ENCODE data around the gene PGAM1. TPM values are rescaled to one million over a fixed set of nuclear protein-coding genes. Genes with fewer than 3 reads are reported as not detected.
"Not testable (repeated sequence)": the region's sequence is repeated elsewhere in the genome, so short reads cannot be mapped to it uniquely, and the experiment has no call there.

The PGAM1 gene
- total RNA-seq, 1 donor from 2014 or later, result 979 TPM

DNA sequence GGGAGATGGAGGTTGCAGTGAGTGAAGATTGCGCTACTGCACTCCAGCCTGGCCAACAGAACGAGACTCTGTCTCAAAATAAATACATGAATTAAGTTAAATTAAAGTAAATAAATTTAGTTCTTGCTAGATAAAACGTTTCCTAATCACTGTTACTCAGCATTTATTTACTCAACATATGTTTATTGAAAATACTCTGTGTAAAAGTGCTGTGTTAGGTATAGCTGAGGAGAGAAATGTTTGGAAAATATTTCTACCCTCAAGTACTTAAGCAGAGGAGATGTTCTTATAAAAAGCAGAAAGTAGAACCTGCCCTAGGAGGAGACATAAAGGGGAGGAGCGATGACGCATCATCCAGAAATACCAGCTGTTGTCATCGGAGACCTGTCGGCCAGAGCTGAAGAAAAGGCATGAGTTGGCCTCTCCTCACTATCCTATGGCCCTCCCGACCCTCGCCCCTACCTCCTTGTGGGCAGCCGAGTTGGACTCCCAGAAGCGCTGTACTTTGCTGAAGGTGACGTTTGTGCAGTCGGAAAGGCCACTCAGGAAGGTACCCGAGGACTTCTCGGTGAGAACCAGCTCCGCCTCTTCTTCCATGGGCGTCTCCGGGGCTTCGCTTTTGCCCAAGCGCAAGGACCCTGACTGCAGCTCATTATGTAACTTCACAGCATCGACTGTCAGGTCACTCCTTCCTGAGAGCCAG, 26.0 kb upstream of the PGAM1 start:
- Mint-ChIP-seq H3K4me1 (ENCODE audit: low read depth) (peaks cover 17% of the 10 kb centered on the region), H3K9me3 (no peaks in the 10 kb centered on the region), H3K27me3 (ENCODE audit: insufficient read depth) (no peaks in the 10 kb centered on the region), H3K36me3 (ENCODE audit: low read depth) (peaks cover 16% of the 10 kb centered on the region), H3K4me3 (peak overlapping the region; percentile 97), H3K27ac (peak overlapping the region; percentile 87)
- no peak for DNase-seq (ENCODE audit: low spot score)
- intact Hi-C loops (cut with micrococcal nuclease), result loop anchor here (1.0 to 5.0 kb wide), 4 partner anchors 15 to 241 kb away; partner anchors contain the start of gene PI4K2A

DNA sequence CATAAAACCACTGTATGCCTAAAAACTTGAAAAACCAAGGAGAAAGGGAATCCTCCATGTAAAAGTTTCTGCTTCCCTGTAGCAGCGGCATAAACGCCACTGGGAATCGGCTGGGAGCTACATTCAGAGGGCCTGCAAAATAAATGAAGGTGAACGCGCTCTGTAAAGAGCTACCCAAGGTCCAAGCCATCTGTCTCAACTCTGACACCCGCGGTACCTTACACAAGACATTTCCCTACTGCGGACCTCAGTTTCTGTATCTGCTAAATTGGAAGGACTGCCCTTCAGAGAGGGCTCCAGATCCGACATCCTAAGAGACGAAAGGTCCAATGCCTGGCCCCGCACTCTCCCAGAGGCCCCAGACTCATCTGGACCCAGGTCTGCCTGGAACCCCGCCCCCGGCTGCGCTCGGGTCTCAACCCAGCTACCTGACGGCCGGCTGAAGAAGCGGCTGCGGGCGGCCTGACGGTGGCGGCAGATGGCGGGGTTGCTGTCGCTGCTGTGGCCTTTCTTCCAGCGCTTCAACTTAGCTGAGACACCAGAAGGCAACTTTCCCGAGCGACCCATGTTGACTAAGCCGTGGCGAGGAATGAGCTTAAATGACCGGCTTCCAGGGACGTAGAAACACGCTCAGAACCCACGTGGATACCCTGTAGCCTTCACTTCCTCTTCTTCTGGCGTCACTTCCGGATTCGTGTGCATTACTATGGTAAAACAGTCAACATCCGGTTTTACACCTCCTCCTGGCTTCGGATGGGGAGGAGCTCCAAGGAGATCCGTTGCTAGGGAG, 25.1 kb upstream of the PGAM1 start, which contains the start of gene RRP12:
Gene RRP12 (minus strand): TSS at position 676 of the 790 bp plus-strand sequence. CDS start 109 bp downstream, at position 567.
- Mint-ChIP-seq H3K36me3 (ENCODE audit: low read depth) (peaks cover 14% of the 10 kb centered on the region), H3K9me3 (no peaks in the 10 kb centered on the region), H3K27ac (peak within 1 kb of the TSS; percentile 87), H3K27me3 (ENCODE audit: insufficient read depth) (no peaks in the 10 kb centered on the region), H3K4me3 (peak within 1 kb of the TSS; percentile 97), H3K4me1 (ENCODE audit: low read depth) (peaks cover 17% of the 10 kb centered on the region)
- peak; percentile 89 for DNase-seq (ENCODE audit: low spot score)
- intact Hi-C loops (cut with micrococcal nuclease), result loop anchor here (1.0 to 5.0 kb wide), 9 partner anchors 14 to 240 kb away; partner anchors contain the start of genes ARHGAP19, EXOSC1, FRAT1 and MMS19

DNA sequence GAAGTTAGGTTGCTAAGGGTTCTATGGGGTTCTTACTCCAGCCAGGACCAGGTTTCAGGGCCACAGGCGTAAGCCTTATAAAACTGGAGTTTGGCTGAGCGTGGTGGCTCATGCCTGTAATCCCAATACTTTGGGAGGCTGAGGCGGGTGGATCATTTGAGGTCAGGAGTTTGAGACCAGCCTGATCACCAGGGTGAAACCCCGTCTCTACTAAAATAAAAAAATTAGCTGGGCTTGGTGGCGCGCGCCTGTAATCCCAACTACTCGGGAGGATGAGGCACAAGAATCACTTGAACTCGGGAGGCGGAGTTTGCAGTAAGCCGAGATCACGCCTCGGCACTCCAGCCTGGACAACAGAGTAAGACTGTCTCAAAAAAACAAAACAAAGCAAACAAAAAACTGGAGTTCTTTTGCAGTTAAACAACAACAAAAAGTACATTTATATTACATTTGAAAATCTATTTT, 24.5 kb upstream of the PGAM1 start:
- no peaks in the 10 kb centered on the region for H3K9me3 Mint-ChIP-seq
- H3K4me3 Mint-ChIP-seq, result peak overlapping the region; percentile 97
- no peaks in the 10 kb centered on the region for H3K27me3 Mint-ChIP-seq (ENCODE audit: insufficient read depth)
- H3K4me1 Mint-ChIP-seq (ENCODE audit: low read depth), result peaks cover 17% of the 10 kb centered on the region
- H3K36me3 Mint-ChIP-seq (ENCODE audit: low read depth), result peaks cover 9% of the 10 kb centered on the region
- peak overlapping the region; percentile 87 for H3K27ac Mint-ChIP-seq
- intact Hi-C loops (cut with micrococcal nuclease), result loop anchor here (1.0 to 5.0 kb wide), 8 partner anchors 13 to 239 kb away; partner anchors contain the start of genes ARHGAP19, EXOSC1, FRAT1 and MMS19
- DNase-seq (ENCODE audit: low spot score), result no peak

DNA sequence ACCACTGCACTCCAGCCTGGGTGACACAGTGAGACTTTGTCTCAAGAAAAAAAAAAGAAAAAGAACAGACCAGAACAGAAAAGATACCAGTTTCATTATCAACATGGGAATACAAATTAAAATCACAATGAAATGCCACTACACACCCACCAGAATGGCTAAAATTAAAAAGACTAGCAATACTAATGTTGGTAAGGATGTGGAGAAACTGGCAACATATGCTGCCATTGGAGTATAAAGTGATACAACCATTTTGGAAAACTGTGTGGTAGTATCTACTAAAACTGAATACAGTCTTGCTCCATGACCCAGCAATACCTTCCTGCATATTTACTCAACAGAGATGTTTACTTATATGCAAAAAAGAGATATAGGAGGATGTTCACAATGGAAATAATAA, 21.9 kb upstream of the PGAM1 start:
- Mint-ChIP-seq H3K27me3 (ENCODE audit: insufficient read depth) (no peaks in the 10 kb centered on the region), H3K36me3 (ENCODE audit: low read depth) (peaks cover 4% of the 10 kb centered on the region), H3K4me3 (no peak overlapping the region), H3K27ac (no peak overlapping the region), H3K4me1 (ENCODE audit: low read depth) (peaks cover 27% of the 10 kb centered on the region), H3K9me3 (no peaks in the 10 kb centered on the region)
- DNase-seq (ENCODE audit: low spot score), result no peak
- intact Hi-C loops (cut with micrococcal nuclease), result loop anchor here (5.0 kb wide), 1 partner anchor 127 kb away; no protein-coding TSS in a partner anchor

DNA sequence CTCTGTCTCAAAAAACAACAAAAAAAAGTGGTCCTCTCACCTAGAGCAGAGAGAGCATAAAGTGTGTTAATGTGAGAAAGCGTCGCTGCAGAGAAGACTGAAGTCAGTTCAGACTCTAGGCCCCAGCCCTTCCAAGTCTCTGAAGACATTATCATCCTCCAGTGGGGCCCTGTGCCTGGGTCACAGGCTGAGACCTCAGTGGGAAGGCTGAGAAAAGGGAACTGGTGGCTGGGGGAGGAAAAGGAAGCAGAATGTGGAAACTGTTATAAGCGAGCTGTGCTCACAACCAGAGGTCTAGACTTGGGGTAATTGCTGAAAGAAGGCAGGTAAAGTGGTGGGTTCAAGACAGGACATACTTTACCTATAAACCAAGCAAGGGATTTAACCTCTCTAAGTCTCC, 19.9 kb upstream of the PGAM1 start:
- H3K4me1 Mint-ChIP-seq (ENCODE audit: low read depth), result peaks cover 16% of the 10 kb centered on the region
- intact Hi-C loops (cut with micrococcal nuclease), result loop anchor here (5.0 kb wide), 1 partner anchor 56 kb away; no protein-coding TSS in a partner anchor
- H3K36me3 Mint-ChIP-seq (ENCODE audit: low read depth), result no peaks in the 10 kb centered on the region
- no peak overlapping the region for H3K27ac Mint-ChIP-seq
- no peak overlapping the region for H3K4me3 Mint-ChIP-seq
- DNase-seq (ENCODE audit: low spot score), result no peak
- no peaks in the 10 kb centered on the region for H3K9me3 Mint-ChIP-seq
- no peaks in the 10 kb centered on the region for H3K27me3 Mint-ChIP-seq (ENCODE audit: insufficient read depth)

DNA sequence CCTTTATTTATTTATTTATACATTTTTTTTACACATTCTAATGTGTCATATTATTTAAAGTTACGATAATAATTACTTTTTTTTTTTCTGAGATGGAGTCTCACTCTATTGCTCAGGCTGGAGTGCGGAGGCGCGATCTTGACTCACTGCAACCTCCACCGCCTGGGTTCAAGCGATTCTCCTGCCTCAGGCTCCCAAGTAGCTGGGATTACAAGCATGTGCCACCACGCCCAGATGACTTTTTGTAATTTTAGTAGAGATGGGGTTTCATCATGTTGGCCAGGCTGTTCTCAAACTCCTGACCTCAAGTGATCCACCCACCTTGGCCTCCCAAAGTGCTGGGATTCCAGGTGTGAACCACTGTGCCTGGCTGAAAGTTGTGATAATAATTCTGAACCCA, 19.5 kb upstream of the PGAM1 start:
- H3K4me3 Mint-ChIP-seq; H3K27me3 Mint-ChIP-seq (ENCODE audit: insufficient read depth); H3K36me3 Mint-ChIP-seq (ENCODE audit: low read depth); H3K9me3 Mint-ChIP-seq; DNase-seq (ENCODE audit: low spot score): not testable (repeated sequence)
- intact Hi-C loops (cut with micrococcal nuclease), result loop anchor here (5.0 kb wide), 1 partner anchor 56 kb away; no protein-coding TSS in a partner anchor
- peaks cover 12% of the 10 kb centered on the region for H3K4me1 Mint-ChIP-seq (ENCODE audit: low read depth)
- peak overlapping the region; percentile 12 for H3K27ac Mint-ChIP-seq

DNA sequence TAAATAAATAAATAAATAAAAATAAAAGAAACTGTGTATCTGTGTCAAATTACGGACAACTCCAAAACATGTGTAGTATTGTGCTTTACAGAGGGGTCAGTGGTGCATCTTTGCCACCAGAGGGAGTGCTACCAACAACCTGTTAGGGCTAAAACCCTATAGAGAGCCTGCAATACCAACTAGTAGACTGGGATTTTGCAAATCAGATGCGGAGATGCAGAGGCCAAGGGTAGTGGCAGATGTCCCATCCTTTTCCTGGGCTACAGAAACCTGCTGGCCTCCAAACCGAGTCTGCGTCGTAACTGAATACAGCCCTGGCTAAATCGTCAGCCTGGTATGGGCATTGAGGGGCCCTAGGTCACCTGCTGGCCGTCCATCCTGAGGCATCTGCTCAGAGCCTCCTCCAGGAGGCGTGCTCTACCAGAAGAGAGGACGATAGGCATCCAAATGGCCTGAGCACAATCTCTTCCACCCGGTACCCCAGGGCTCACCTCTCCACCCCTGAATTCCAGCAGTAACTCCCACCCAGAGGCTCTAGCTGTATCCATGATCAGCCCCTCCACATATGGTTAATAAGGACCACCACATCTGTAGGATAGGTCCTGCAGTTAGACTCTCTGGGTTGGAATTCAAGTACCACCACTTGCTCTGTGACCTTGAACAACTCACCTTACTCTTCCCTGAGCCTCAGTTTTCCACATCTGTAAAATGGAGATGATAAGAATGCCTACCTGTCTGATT, 18.6 kb upstream of the PGAM1 start:
- Mint-ChIP-seq H3K27ac (peak overlapping the region; percentile 46), H3K27me3 (ENCODE audit: insufficient read depth) (no peaks in the 10 kb centered on the region), H3K36me3 (ENCODE audit: low read depth) (no peaks in the 10 kb centered on the region), H3K4me3 (peak overlapping the region; percentile 57), H3K9me3 (no peaks in the 10 kb centered on the region), H3K4me1 (ENCODE audit: low read depth) (peaks cover 11% of the 10 kb centered on the region)
- peak; percentile 55 for DNase-seq (ENCODE audit: low spot score)
- intact Hi-C loops (cut with micrococcal nuclease), result loop anchor here (1.0 to 5.0 kb wide), 5 partner anchors 21 to 146 kb away; partner anchors contain the start of genes MMS19 and UBTD1

DNA sequence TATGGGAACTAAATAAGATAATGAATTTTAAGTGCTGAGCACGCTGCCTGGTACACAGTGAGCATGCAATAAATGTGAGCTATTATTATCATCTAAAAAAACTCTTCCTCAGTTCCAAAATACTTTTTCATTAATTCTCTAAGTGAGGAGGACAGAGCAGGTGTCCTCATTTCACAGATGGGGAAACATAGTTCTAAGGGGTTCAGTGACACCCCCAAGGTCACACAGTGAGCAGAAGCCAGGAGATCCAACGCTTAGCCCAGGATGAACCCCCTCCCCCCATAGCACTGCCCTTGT, 18.1 kb upstream of the PGAM1 start:
- H3K9me3 Mint-ChIP-seq, result no peaks in the 10 kb centered on the region
- H3K27me3 Mint-ChIP-seq (ENCODE audit: insufficient read depth), result no peaks in the 10 kb centered on the region
- peak overlapping the region; percentile 46 for H3K27ac Mint-ChIP-seq
- no peak for DNase-seq (ENCODE audit: low spot score)
- no peaks in the 10 kb centered on the region for H3K36me3 Mint-ChIP-seq (ENCODE audit: low read depth)
- no peak overlapping the region for H3K4me3 Mint-ChIP-seq
- intact Hi-C loops (cut with micrococcal nuclease), result loop anchor here (1.0 to 5.0 kb wide), 5 partner anchors 20 to 145 kb away; partner anchors contain the start of genes MMS19 and UBTD1
- H3K4me1 Mint-ChIP-seq (ENCODE audit: low read depth), result peaks cover 16% of the 10 kb centered on the region

DNA sequence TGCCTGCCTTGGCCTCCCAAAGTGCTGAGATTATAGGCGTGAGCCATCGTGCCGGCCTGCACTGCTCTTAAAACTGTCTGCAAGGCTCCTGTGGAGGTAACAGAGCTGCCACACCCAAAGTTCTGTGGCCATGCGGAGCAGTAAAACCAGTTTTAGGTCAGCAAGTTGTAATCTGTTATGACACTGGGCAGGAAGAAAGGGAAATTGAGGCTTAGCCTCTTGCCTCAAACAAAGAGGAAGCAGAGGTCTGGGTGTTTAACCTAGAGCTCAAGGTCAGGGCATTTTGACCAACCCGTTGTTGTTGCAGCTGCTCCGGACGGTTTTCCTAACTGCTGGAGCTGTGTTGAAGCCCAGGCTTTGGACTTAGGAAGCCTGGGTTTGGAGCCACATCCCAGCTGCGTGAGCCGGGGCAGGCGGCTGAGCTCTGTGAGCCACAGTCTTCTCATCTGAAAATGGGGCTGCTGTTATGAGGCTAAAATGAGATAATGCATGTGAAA, 17.4 kb upstream of the PGAM1 start:
- intact Hi-C loops (cut with micrococcal nuclease), result loop anchor here (5.0 kb wide), 1 partner anchor 54 kb away; no protein-coding TSS in a partner anchor
- no peak overlapping the region for H3K27ac Mint-ChIP-seq
- no peaks in the 10 kb centered on the region for H3K9me3 Mint-ChIP-seq

DNA sequence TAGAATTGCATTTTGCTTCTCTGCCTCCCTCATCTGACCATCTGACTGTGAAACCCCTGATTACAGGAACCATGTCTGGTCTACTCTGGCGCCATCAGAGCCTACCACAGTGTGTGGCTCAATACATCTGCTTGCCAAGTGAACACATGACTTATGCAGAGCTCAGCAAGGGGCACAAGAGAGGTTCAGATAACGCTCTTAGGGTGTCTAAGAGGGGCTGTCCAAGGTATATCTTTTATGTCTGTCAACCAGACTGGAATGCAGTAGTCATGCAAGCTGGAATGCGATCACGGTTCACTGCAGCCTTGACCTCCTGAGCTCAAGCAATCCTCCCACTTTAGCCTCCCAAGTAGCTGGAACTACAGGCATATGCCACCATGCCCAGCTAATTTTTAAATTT, 14.6 kb upstream of the PGAM1 start:
- Mint-ChIP-seq H3K4me3 (no peak overlapping the region), H3K4me1 (ENCODE audit: low read depth) (peaks cover 50% of the 10 kb centered on the region), H3K9me3 (no peaks in the 10 kb centered on the region), H3K27me3 (ENCODE audit: insufficient read depth) (no peaks in the 10 kb centered on the region), H3K36me3 (ENCODE audit: low read depth) (peaks cover 3% of the 10 kb centered on the region), H3K27ac (no peak overlapping the region)
- intact Hi-C loops (cut with micrococcal nuclease), result loop anchor here (5.0 kb wide), 3 partner anchors 326 to 824 kb away; partner anchors contain the start of genes LCOR, TM9SF3 and ZFYVE27
- no peak for DNase-seq (ENCODE audit: low spot score)

More for the DNA sequence above, 17.4 kb upstream of the PGAM1 start:
- H3K4me3 Mint-ChIP-seq, result no peak overlapping the region
- H3K27me3 Mint-ChIP-seq (ENCODE audit: insufficient read depth), result no peaks in the 10 kb centered on the region
- H3K4me1 Mint-ChIP-seq (ENCODE audit: low read depth), result peaks cover 22% of the 10 kb centered on the region
- DNase-seq (ENCODE audit: low spot score), result no peak
- H3K36me3 Mint-ChIP-seq (ENCODE audit: low read depth), result peaks cover 3% of the 10 kb centered on the region

DNA sequence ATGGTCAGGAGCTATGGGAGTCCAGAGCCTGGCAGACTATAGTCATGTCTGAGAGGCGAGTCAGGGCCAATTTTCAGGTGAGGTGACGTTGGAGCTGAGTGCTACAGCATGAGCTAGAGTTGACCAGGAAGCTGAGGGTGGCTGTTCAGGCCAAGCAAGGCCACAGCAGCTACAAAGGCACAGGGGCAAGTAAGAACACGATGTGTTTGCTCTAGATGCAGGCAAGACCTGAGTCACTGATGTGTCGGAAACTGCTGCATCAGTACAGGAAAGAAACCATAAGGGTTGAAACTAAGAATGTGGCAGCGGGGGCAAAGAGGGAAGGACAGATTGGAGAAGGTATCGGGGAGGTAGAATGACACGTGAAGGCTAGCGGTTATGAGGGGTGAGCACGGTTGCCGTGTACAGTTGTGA, 13.1 kb upstream of the PGAM1 start:
- H3K27ac Mint-ChIP-seq, result peak overlapping the region; percentile 95
- H3K4me1 Mint-ChIP-seq (ENCODE audit: low read depth), result peaks cover 55% of the 10 kb centered on the region
- intact Hi-C loops (cut with micrococcal nuclease), result loop anchor here (1.0 to 5.0 kb wide), 5 partner anchors 10 to 826 kb away; partner anchors contain the start of genes LCOR, TM9SF3 and ZFYVE27

DNA sequence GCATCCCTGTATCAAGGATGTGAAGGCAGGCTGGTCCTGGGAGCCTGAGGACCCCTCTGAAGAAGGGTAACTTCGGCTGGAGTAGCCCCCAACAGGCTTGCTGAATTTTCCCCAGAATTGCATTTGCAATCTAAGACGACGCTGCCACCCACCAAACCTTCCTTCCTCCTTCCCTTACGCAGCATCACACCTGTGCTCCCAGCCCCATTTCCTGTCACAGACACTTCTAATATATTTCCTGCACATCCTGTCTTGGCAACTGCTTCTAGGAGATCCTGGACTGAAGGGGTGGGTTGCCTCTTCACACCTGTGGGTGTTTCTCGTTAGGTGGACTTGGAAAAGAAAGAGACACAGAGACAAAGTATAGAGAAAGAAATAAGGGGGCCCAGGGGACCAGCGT, 9.4 kb upstream of the PGAM1 start:
- Mint-ChIP-seq H3K27ac (peak overlapping the region; percentile 90), H3K4me1 (ENCODE audit: low read depth) (peaks cover 80% of the 10 kb centered on the region), H3K27me3 (ENCODE audit: insufficient read depth) (no peaks in the 10 kb centered on the region), H3K36me3 (ENCODE audit: low read depth) (peaks cover 6% of the 10 kb centered on the region), H3K9me3 (no peaks in the 10 kb centered on the region), H3K4me3 (peak overlapping the region; percentile 47)
- intact Hi-C loops (cut with micrococcal nuclease), result loop anchor here (5.0 kb wide), 1 partner anchor 1354 kb away; no protein-coding TSS in a partner anchor
- DNase-seq (ENCODE audit: low spot score), result no peak

More for the DNA sequence above, 13.1 kb upstream of the PGAM1 start:
- Mint-ChIP-seq H3K9me3 (no peaks in the 10 kb centered on the region), H3K27me3 (ENCODE audit: insufficient read depth) (no peaks in the 10 kb centered on the region), H3K4me3 (peak overlapping the region; percentile 47), H3K36me3 (ENCODE audit: low read depth) (peaks cover 3% of the 10 kb centered on the region)
- DNase-seq (ENCODE audit: low spot score), result peak; percentile 52
